Measurements from ENCODE around the gene NELL1.

DNA sequence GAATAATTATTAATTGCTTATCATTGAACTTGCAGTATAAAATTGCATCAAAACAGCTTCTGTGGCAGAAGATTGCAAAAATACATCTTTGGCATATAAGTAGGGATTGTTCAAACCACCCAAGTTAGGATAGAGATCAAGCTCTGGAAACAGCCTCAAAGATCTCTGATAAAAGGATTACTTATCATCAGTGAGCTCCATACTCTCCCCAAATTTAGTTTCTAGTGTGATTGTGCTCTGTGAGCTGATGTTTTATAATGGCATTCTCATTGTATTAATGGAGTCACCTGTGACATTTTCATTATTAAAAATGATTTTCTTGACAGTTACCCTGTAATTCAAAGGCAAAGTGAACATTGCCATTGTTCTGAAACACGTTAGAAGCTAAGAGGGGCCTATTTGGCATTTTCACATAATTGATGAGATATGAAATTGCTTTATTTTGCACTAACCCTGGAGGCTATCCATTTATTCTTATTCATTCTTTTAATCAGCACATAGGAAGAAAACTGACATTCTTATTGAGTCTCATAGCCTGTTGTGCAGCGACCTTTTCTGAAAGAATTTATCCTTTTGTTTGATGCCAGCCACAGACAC, 897.2 kb downstream of the NELL1 start:
- TF ChIP-seq POLR2A (IDR thresholded peaks at IDR 0.05) = no peak
- TF ChIP-seq, protein P1, sequence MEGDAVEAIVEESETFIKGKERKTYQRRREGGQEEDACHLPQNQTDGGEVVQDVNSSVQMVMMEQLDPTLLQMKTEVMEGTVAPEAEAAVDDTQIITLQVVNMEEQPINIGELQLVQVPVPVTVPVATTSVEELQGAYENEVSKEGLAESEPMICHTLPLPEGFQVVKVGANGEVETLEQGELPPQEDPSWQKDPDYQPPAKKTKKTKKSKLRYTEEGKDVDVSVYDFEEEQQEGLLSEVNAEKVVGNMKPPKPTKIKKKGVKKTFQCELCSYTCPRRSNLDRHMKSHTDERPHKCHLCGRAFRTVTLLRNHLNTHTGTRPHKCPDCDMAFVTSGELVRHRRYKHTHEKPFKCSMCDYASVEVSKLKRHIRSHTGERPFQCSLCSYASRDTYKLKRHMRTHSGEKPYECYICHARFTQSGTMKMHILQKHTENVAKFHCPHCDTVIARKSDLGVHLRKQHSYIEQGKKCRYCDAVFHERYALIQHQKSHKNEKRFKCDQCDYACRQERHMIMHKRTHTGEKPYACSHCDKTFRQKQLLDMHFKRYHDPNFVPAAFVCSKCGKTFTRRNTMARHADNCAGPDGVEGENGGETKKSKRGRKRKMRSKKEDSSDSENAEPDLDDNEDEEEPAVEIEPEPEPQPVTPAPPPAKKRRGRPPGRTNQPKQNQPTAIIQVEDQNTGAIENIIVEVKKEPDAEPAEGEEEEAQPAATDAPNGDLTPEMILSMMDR (IDR thresholded peaks at IDR 0.05) = no peak

Data from prostate gland (tissue), 2 donors.